Colonic mucosa (tissue), 4 donors: Measurements from ENCODE around the gene ZFP90. TPM values are rescaled to one million over a fixed set of nuclear protein-coding genes. Genes with fewer than 3 reads are reported as not detected.

Experiments
- DNase-seq: peaks from one replicate; pipeline ENCODE4 v3.0.0-alpha.2; 2020
- H3K27ac ChIP-seq: fragments of 200-600 bp; one replicate; pipeline ENCODE4 v1.8.0; 2021
- H3K27me3 ChIP-seq: fragments of 200-600 bp; one replicate; pipeline ENCODE4 v1.8.0; 2021
- H3K36me3 ChIP-seq: fragments of 200-600 bp; one replicate; pipeline ENCODE4 v1.8.0; 2021
- H3K4me1 ChIP-seq: fragments of 200-600 bp; one replicate; pipeline ENCODE4 v1.8.0; 2021; ENCODE audit warnings: mild to moderate bottlenecking
- H3K4me3 ChIP-seq: fragments of 200-600 bp; one replicate; pipeline ENCODE4 v1.8.0; 2021
- H3K9ac ChIP-seq, 2 donors: one replicate each; pipeline ENCODE4 v1.7.0; 2013; ENCODE audit warnings: control low read depth in 2 of 2, low read depth in 2 of 2, low read length in 2 of 2
- H3K9me3 ChIP-seq: fragments of 200-600 bp; one replicate; pipeline ENCODE4 v1.8.0; 2021
- CTCF ChIP-seq: fragments of 200-600 bp; IDR thresholded peaks from one replicate; pipeline ENCODE4 v1.8.0; 2022; ENCODE audit warnings: antibody characterized with exemption, mild to moderate bottlenecking
- intact Hi-C: fragments of 100-400 bp; cut with DNase I; formaldehyde crosslinking; loops from one replicate; pipeline ENCODE4 v1.14.1; 2022
- total RNA-seq, 2 donors: library from RNA; stranded (reverse); fragmentation: NEBNext Ultra II Directional in 1 of 2; extraction: Animal tissue kit (Norgen Biotek cat#: 25700) in 1 of 2; gene quantifications; one replicate each; pipeline ENCODE4 v1.2.1, GENCODE V29; 2021
- donor health status: healthy.
- donor health status: DM: no; HTN: no; CAD: no.
- donor health status: DM: no; HTN: no; CAD: no.

Gene ZFP90
- total RNA-seq, 2 donors from 2014 or later = 10.2 to 10.3 TPM

- Histone ChIP-seq H3K9ac (no peak overlapping the region), H3K27me3 (no peaks in the 10 kb centered on the region), H3K27ac (no peak overlapping the region), H3K4me1 (no peaks in the 10 kb centered on the region), H3K36me3 (no peaks in the 10 kb centered on the region), H3K9me3 (no peaks in the 10 kb centered on the region), H3K4me3 (no peak overlapping the region)
- no peak for DNase-seq
- intact Hi-C loops = no loop called here
- no peak for TF ChIP-seq CTCF
These were observed 68.4 kb downstream of the ZFP90 start for GRCh38 chr16:68607443-68607842.

- intact Hi-C loops = no loop called here
- Histone ChIP-seq H3K9me3 (no peaks in the 10 kb centered on the region), H3K4me1 (no peaks in the 10 kb centered on the region), H3K4me3 (no peak overlapping the region), H3K27me3 (no peaks in the 10 kb centered on the region), H3K36me3 (no peaks in the 10 kb centered on the region), H3K9ac (no peak overlapping the region), H3K27ac (no peak overlapping the region)
- no peak for DNase-seq
- TF ChIP-seq CTCF = no peak
These were observed 69.2 kb downstream of the ZFP90 start for GRCh38 chr16:68608330-68608729.

- Histone ChIP-seq H3K27ac (no peak overlapping the region), H3K9ac (no peak overlapping the region), H3K4me1 (no peaks in the 10 kb centered on the region), H3K4me3 (no peak overlapping the region), H3K36me3 (no peaks in the 10 kb centered on the region), H3K27me3 (no peaks in the 10 kb centered on the region), H3K9me3 (no peaks in the 10 kb centered on the region)
- intact Hi-C loops = no loop called here
- no peak for DNase-seq
- TF ChIP-seq CTCF = no peak
These were observed 73.9 kb downstream of the ZFP90 start for GRCh38 chr16:68612996-68613395.

- H3K9me3 ChIP-seq = no peaks in the 10 kb centered on the region
- H3K27me3 ChIP-seq = no peaks in the 10 kb centered on the region
- H3K27ac ChIP-seq = no peak overlapping the region
- no peak for TF ChIP-seq CTCF
- intact Hi-C loops = no loop called here
- H3K4me1 ChIP-seq = no peaks in the 10 kb centered on the region
- no peak overlapping the region for H3K9ac ChIP-seq
- no peaks in the 10 kb centered on the region for H3K36me3 ChIP-seq
- no peak overlapping the region for H3K4me3 ChIP-seq
- DNase-seq = no peak
These were observed 78.6 kb downstream of the ZFP90 start for GRCh38 chr16:68617734-68618133.

Other genes starting within 250 kb of the ZFP90 start
- gene SLC7A6OS, start 228.3 kb upstream of the ZFP90 start, total RNA-seq = 10 to 100 TPM; 15.2 to 16.6 TPM
- 10 to 100 TPM; 18.0 to 45.4 TPM for gene PRMT7, start 228.3 kb upstream of the ZFP90 start, total RNA-seq
- 10 to 100 TPM; 71.1 to 76.5 TPM for gene SMPD3, start 90.8 kb upstream of the ZFP90 start, total RNA-seq
- 1 to 10 TPM; 3.6 to 3.9 TPM for gene CDH3, start 106.0 kb downstream of the ZFP90 start, total RNA-seq
- gene CDH1, start 198.0 kb downstream of the ZFP90 start, total RNA-seq = 100 to 1,000 TPM; 494 to 519 TPM